CD4-positive, alpha-beta T cell treated with Interleukin-21 for 1 hour (primary cell): Measurements from ENCODE around the gene TTLL9.

Experiments used
- DNase-seq: peaks from one replicate; pipeline ENCODE4 v3.0.0-alpha.2; 2020

Gene TTLL9

GRCh38 chr20:31988430-31989015 lies 118.1 kb downstream of the TTLL9 start:
- no peak for DNase-seq

DNA sequence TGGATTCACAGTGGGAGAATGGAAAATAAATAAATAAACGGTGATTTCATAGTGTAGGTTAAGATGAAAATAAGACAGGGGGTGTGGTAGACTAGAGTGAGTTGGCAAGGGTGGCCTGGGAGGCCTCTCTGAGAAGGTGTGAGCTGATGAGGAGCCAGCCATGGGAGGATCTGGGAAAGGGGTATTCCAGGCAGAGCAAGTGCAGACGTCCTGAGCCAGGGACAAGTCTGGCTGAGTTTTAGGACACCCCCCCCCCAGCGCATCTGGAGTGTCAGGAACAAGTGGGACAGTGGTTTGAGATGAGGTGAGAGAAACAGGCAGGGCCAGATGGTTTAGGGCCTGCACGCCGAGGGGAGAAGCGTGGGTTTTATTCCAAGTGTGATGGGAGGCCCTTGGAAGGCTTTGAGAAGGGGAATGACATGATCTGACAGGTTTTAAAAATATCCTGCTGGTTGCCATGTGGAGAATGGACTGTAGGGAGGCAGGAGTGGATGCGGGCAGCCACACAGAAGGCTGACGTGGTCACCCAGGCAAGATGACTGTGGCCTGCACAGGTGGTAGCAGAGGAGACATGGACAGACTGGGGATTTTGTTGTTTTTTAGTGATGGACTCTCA lies 118.7 kb downstream of the TTLL9 start:
- no peak for DNase-seq

GRCh38 chr20:31990641-31991338 lies 120.4 kb downstream of the TTLL9 start:
- no peak for DNase-seq

DNA sequence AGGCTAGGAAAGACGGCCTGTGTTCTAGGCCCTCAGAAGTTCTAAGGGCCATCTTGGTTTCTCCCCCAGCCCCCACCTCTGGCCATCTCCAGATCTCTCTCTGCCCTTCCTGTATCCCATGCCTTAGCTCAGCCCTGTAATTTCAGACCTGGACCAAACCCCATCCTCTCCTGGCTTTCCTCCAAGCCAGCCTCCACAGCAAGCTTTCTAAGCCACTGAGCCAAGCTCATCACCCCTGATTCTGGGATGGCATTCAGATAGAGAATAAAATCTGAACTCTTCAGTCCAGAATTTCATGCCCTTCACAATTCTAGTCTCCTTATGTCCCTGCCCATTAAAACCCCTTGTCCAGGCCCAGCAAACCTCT lies 120.9 kb downstream of the TTLL9 start:
- DNase-seq, result no peak

DNA sequence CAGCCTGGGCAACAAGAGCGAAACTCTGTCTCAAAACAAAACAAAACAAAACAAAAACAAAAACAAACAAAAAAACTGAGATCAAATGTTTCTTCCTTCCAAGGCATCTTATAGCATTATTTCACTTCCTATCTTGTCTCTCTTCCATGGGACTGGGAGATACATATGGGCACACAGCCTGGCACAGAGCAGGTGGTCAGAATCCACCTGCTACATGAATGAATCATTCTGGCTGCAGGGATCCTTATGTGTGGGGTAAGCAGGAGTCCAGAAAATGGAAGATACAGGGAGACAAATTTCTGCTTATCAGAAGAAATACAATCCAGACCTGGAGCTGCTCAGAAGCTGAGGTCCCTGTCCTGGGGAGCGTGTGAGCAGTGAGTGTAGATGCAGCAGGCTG lies 121.7 kb downstream of the TTLL9 start:
- DNase-seq, result no peak
